ENCODE data around the gene CDC42SE2. TPM values are rescaled to one million over a fixed set of nuclear protein-coding genes. Genes with fewer than 3 reads are reported as not detected.
"Not testable (repeated sequence)": the region's sequence is repeated elsewhere in the genome, so short reads cannot be mapped to it uniquely, and the experiment has no call there.

Gene CDC42SE2
- polyA plus RNA-seq, 1 experiment = 27.4 TPM

GRCh38 chr5:131378721-131379541 lies 115.1 kb downstream of the CDC42SE2 start:
- H3K4me3 ChIP-seq (ENCODE audit: low read depth, low read length) = no peak overlapping the region
- H3K27me3 ChIP-seq (ENCODE audit: control insufficient read depth, insufficient read depth, low read length) = no peaks in the 10 kb centered on the region
- ChIA-PET POLR2A (interaction anchor here (0.6 kb wide), 1 partner anchor 112 kb away, joined by 7 read pairs; no protein-coding TSS in a partner anchor), CTCF (interaction anchor here (0.6 to 1.6 kb wide), 2 partner anchors 93 to 214 kb away, joined by 4 read pairs; partner anchors contain the start of gene HINT1)
- DNase-seq (ENCODE audit: low read depth, low spot score) = no peak
- no peak overlapping the region for H3K27ac ChIP-seq (ENCODE audit: low read depth, low read length)
- no peaks in the 10 kb centered on the region for H3K9me3 ChIP-seq (ENCODE audit: control insufficient read depth, insufficient read depth, low read length)
- TF ChIP-seq CTCF (IDR thresholded peaks at IDR 0.05; ENCODE audit: low read depth, low read length) = no peak

GRCh38 chr5:131379723-131380122 lies 115.9 kb downstream of the CDC42SE2 start:
- POLR2A ChIA-PET = interaction anchor here (0.6 kb wide), 1 partner anchor 123 kb away, joined by 6 read pairs; no protein-coding TSS in a partner anchor
- Histone ChIP-seq H3K27ac (ENCODE audit: low read depth, low read length) (no peak overlapping the region), H3K9me3 (ENCODE audit: control insufficient read depth, insufficient read depth, low read length) (no peaks in the 10 kb centered on the region), H3K4me3 (ENCODE audit: low read depth, low read length) (no peak overlapping the region), H3K27me3 (ENCODE audit: control insufficient read depth, insufficient read depth, low read length) (no peaks in the 10 kb centered on the region)
- DNase-seq (ENCODE audit: low read depth, low spot score) = no peak
- CTCF ChIA-PET = interaction anchor here (1.6 kb wide), 1 partner anchor 214 kb away, joined by 4 read pairs; the partner anchor contains the start of gene HINT1
- TF ChIP-seq CTCF (IDR thresholded peaks at IDR 0.05; ENCODE audit: low read depth, low read length) = no peak

DNA sequence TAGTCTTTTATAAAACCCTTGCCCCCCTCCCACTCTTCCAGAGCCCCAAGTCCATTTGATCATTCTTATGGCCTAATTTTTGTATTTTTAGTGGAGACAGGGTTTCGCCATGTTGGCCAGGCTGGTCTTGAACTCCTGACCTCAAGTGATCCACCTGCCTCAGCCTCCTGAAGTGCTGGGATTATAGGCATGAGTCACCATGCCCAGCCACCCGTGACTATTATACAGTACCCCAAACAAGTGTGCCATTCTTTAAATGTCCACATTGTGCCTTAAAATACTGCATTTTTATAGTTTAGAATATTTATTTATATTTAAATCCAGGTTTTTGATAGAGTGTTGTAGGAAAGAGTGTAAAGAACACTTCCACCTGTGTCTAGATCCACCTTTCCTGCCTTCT lies 116.4 kb downstream of the CDC42SE2 start:
- not testable (repeated sequence) for DNase-seq (ENCODE audit: low read depth, low spot score)

DNA sequence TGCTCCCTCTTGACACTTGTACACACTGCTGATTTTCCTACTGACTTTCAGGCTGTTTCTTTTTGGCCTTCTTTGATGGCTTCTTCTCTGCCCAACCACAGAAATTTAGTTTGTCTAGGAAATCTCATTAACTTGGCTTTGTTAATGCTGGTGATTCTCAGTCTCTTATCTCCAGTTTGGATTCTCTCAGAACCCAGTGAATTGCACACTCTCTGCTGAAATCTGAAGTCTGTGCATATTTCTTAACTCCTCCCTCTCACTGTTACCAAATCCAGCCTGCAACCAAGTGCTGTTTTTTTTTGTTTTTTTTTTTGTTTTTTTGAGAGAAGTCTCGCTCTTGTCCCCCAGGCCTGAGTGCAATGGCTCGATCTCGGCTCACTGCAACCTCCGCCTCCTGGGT lies 117.2 kb downstream of the CDC42SE2 start:
- Histone ChIP-seq H3K27ac (ENCODE audit: low read depth, low read length) (no peak overlapping the region), H3K4me3 (ENCODE audit: low read depth, low read length) (no peak overlapping the region), H3K9me3 (ENCODE audit: control insufficient read depth, insufficient read depth, low read length) (no peaks in the 10 kb centered on the region), H3K27me3 (ENCODE audit: control insufficient read depth, insufficient read depth, low read length) (no peaks in the 10 kb centered on the region)
- no peak for TF ChIP-seq CTCF (IDR thresholded peaks at IDR 0.05; ENCODE audit: low read depth, low read length)
- ChIA-PET POLR2A (no interaction called here), CTCF (interaction anchor here (1.2 to 2.0 kb wide), 5 partner anchors 14 to 510 kb away, joined by 3 to 12 read pairs (median 4); partner anchors contain the start of gene CDC42SE2)
- no peak for DNase-seq (ENCODE audit: low read depth, low spot score)

More for the DNA sequence above, 116.4 kb downstream of the CDC42SE2 start:
- H3K4me3 ChIP-seq (ENCODE audit: low read depth, low read length); H3K27me3 ChIP-seq (ENCODE audit: control insufficient read depth, insufficient read depth, low read length); H3K9me3 ChIP-seq (ENCODE audit: control insufficient read depth, insufficient read depth, low read length); CTCF ChIA-PET; H3K27ac ChIP-seq (ENCODE audit: low read depth, low read length): not testable (repeated sequence)
- POLR2A ChIA-PET = interaction anchor here (0.6 kb wide), 1 partner anchor 124 kb away, joined by 6 read pairs; no protein-coding TSS in a partner anchor

GRCh38 chr5:131381777-131382176 lies 117.9 kb downstream of the CDC42SE2 start:
- POLR2A ChIA-PET = no interaction called here

More at GRCh38 chr5:131381777-131382176, 117.9 kb downstream of the CDC42SE2 start:
- Histone ChIP-seq H3K9me3 (ENCODE audit: control insufficient read depth, insufficient read depth, low read length) (no peaks in the 10 kb centered on the region), H3K4me3 (ENCODE audit: low read depth, low read length) (no peak overlapping the region), H3K27ac (ENCODE audit: low read depth, low read length) (no peak overlapping the region), H3K27me3 (ENCODE audit: control insufficient read depth, insufficient read depth, low read length) (no peaks in the 10 kb centered on the region)
- CTCF ChIA-PET = interaction anchor here (0.7 to 2.0 kb wide), 11 partner anchors 13 to 510 kb away, joined by 3 to 12 read pairs (median 3); partner anchors contain the start of genes CDC42SE2 and HINT1
- DNase-seq (ENCODE audit: low read depth, low spot score) = no peak
- TF ChIP-seq CTCF (IDR thresholded peaks at IDR 0.05; ENCODE audit: low read depth, low read length) = no peak
